AG10803 (cell line): ENCODE data around the gene MORN1.

Source experiments
- DNase-seq: peaks from one replicate; pipeline ENCODE4 v3.0.0; 2010; ENCODE audit warnings: low read depth
- H3K4me3 ChIP-seq: 2 replicates; pipeline ENCODE4 v1.5.1; 2011; ENCODE audit warnings: mild to moderate bottlenecking, low read length, control low read depth
- TF ChIP-seq, protein P1 (sequence below): conservative IDR thresholded peaks from 2 replicates; pipeline ENCODE4 v1.5.1; 2011; ENCODE audit warnings: mild to moderate bottlenecking, low read length, control low read depth, inconsistent platforms

MORN1 gene

DNA sequence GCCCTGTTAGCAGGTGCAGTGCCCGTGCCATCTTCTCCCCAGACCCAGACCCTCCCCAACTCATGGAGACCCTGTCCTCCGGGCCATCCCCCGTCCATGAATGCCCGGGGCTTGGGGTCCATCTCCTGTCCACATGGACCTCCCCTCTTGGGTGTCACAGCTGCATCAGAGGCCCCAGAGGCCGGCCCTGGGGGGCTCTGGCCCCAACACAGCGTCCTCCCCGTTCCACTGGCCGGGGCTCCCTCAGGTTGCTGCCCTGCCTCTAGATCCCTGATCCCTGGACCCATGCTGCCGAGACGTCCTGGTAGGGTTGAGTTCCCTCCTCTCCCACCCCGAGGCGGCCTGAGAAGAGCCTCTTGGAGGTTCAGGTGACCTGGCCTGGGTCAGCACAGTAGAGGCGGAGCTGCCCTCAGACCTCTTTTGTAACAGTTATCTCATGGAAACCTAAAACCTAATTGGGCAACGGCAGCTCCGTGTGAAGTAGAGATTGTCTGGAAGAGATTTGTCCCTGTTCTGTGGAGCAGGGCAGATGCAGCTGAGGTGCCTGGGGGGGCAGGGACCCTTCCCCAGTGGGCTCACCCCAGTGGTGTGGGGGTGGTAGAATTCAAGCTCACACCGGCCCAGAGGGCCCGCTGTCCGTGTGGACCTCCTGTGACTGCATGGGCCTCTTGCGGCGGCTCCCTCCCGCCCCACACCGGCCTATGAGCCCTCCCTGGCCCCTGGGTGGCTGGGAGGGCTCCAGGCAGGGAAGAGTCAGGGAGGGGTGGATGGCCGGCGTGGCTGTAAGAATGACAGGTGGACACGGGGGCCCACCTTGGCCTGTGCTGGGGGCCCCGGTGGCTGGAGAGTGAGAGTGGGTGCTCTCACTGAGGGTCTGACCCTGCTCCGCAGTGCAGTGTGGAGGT, 107.1 kb downstream of the MORN1 start:
- no peak overlapping the region for H3K4me3 ChIP-seq
- TF ChIP-seq, protein P1, sequence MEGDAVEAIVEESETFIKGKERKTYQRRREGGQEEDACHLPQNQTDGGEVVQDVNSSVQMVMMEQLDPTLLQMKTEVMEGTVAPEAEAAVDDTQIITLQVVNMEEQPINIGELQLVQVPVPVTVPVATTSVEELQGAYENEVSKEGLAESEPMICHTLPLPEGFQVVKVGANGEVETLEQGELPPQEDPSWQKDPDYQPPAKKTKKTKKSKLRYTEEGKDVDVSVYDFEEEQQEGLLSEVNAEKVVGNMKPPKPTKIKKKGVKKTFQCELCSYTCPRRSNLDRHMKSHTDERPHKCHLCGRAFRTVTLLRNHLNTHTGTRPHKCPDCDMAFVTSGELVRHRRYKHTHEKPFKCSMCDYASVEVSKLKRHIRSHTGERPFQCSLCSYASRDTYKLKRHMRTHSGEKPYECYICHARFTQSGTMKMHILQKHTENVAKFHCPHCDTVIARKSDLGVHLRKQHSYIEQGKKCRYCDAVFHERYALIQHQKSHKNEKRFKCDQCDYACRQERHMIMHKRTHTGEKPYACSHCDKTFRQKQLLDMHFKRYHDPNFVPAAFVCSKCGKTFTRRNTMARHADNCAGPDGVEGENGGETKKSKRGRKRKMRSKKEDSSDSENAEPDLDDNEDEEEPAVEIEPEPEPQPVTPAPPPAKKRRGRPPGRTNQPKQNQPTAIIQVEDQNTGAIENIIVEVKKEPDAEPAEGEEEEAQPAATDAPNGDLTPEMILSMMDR: no peak
- no peak for DNase-seq

DNA sequence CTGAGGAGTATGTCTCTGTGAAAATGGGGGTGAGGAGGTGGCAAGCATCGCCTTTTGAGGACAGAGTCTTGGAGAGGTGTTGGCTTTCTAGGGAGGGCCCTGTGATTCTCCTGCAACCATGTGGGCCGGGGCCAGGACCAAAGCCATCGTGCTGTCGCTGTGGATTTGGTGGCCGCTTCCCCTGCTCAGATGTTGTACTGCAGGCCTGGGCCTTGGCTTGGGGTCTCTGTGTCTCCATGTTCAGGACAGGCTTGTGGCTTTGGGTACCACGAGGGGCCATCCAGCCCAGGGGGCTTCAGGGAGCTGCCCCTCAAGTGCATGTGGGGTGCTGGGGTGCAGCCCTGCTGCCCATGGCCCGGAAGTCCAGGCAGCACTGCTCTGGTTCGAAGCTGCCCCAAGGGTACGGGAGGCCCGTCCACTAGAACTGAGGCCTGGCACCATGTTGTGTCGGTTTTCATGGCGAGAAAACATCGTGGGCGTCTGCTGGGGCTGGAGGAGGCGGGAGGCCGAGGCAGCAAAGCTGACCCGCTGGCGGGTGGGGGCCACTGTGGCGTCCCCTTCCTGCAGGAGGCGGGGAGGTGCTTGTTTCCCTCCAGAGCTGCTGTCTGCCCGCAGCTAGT, 107.9 kb downstream of the MORN1 start:
- no peak overlapping the region for H3K4me3 ChIP-seq
- DNase-seq: no peak
- TF ChIP-seq, protein P1: no peak

DNA sequence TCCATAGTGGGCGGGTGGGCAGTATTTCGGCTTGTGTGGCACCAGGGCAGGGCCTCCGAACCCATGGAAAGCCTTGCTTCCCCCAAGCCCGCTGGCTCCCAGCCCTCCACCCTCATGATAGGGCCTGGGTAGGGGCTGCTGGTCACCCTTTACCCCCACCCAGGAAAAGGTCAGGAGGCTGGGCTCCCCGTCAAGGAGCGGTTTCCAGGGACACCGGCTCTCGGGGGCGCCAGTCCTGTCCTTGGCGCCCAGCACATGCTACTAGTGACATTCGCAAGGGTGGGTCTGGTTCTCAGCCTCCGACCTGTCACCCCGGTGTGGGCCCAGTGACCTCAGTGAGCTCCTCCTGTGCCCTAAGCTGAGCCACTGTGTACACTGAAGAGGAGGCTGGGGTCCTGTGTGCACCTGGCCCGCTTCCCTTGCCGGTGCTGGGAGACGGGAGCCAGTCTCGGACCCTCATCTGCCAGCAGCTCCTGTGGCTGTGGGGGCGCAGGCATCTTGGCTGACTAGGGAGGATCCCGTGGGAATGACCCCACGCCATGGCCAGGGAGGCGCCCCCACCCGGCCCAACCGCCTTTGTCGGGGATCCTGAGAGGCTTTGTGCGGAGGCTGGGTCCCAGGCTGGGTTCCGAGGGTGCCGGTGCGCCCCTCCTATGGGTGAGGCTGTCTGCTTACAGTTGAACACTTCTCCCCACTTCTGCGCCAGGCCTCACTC, 108.6 kb downstream of the MORN1 start:
- TF ChIP-seq, protein P1: no peak
- no peak overlapping the region for H3K4me3 ChIP-seq
- no peak for DNase-seq

DNA sequence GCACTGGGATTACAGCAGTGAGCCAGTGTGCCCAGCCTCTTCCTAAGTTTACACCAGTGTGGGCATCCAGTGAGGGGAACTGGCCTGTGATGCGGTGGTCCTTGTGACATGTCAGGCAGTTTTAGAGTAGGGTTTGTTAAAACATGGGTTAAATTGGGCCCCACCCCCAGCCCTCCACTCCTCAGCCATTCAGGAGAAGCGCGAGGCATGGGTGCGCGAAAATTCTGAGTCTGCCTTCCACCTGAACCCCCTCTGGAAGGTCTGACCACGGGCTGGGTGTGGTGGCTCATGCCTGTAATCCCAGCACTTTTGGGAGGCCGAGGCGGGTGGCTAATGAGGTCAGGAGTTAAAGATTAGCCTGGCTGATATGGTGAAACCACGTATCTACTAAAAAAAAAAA, 111.5 kb downstream of the MORN1 start:
- H3K4me3 ChIP-seq: no peak overlapping the region
- TF ChIP-seq, protein P1: no peak
- no peak for DNase-seq

DNA sequence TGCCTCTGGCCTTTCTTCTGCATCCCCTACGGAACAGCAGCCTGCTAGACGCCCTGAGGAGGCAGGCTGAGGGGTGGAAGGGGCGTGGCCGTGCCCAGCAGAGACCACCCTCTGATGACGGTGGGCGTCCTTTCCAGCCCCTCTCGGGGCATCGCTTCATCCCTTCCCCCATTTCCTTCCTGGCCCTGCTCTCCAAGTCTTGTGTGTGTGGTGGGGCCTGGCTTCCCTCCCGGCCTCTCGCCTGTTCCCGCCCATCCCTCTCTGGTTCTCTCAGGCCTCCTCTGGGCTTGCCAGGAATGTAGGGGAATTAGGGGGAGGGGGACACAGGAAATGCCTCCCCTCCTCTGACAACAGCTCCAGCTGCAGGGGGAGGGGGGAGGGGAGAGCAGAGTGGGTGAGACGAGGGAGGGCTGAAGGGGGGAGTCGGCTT, 112.1 kb downstream of the MORN1 start:
- TF ChIP-seq, protein P1: no peak
- DNase-seq: peak; percentile 94
- H3K4me3 ChIP-seq: no peak overlapping the region

DNA sequence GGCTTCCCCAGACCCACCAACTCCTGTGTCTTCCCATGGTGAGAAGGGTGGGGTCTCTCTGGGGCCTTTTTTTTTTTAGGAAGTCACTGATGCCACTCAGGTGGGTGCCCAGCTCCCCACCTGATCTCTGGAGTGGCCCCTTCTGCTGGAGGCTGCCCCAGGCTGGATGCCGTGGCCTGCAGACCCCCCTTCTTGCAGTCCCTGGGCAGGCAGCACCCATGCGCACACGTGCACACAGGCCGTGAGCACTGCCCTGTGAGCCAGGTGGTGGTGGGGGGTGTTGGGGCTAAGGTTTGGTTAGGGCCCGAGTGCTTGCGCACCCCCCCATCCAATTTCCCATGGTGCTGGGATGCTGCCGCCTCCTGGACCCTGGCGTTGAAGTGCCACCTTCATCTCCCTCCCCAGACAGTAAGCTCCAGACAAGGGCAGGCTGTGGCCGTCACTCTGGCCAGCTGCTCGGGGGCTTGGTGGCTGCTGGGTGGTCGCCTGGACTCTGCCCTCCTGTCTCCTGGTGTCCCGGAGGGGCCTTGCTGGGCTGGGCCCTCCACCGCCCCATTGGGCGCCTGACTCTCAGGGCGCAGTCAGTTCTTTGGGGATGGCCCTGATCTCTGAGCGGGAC, 112.7 kb downstream of the MORN1 start:
- DNase-seq: no peak
- no peak overlapping the region for H3K4me3 ChIP-seq
- TF ChIP-seq, protein P1: no peak
